ENCODE data around the gene LRIG1.
A peak's percentile ranks its signal among the peaks of the same experiment; 100 is the strongest.

LRIG1 gene

DNA sequence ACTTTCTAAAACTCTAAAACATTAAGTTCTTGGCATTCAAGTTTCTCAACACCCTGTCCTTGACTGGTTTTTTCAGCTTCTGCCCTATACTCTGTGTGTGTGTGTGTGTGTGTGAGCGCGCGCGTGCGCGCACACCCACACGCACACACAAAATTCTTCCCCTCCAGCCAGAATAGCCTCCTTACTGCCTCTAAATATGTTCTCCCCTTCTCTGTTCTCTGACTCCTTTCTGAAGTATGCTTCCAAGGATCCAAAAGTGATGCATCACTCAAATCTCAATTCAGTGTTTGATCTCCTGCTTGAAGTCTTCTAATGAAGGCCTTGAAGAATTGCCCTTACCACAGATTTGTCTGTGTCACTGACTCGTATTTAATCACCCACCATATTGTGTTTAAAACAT is 150.2 kb downstream of the LRIG1 start:
- Histone ChIP-seq H3K4me3 (ENCODE audit: low read depth in 1 of 2, low read length in 2 of 2) (no peak overlapping the region), H3K9me3 (ENCODE audit: low read length) (no peaks in the 10 kb centered on the region), H3K27ac (ENCODE audit: low read depth, low read length) (no peak overlapping the region), H3K4me1 (ENCODE audit: insufficient read depth, low read length) (peaks cover 19% of the 10 kb centered on the region), H3K36me3 (ENCODE audit: insufficient read depth, low read length) (no peaks in the 10 kb centered on the region), H3K27me3 (ENCODE audit: control insufficient read depth in 1 of 2, insufficient read depth in 2 of 2, low read length in 2 of 2) (no peaks in the 10 kb centered on the region), H3K9ac (ENCODE audit: low read length) (no peak overlapping the region)

GRCh38 chr3:66348704-66349103 is 152.1 kb downstream of the LRIG1 start:
- Histone ChIP-seq H3K4me3 (ENCODE audit: low read depth in 1 of 2, low read length in 2 of 2) (no peak overlapping the region), H3K36me3 (ENCODE audit: insufficient read depth, low read length) (no peaks in the 10 kb centered on the region), H3K4me1 (ENCODE audit: insufficient read depth, low read length) (peaks cover 26% of the 10 kb centered on the region), H3K9me3 (ENCODE audit: low read length) (no peaks in the 10 kb centered on the region), H3K9ac (ENCODE audit: low read length) (no peak overlapping the region), H3K27ac (ENCODE audit: low read depth, low read length) (no peak overlapping the region), H3K27me3 (ENCODE audit: control insufficient read depth in 1 of 2, insufficient read depth in 2 of 2, low read length in 2 of 2) (no peaks in the 10 kb centered on the region)

DNA sequence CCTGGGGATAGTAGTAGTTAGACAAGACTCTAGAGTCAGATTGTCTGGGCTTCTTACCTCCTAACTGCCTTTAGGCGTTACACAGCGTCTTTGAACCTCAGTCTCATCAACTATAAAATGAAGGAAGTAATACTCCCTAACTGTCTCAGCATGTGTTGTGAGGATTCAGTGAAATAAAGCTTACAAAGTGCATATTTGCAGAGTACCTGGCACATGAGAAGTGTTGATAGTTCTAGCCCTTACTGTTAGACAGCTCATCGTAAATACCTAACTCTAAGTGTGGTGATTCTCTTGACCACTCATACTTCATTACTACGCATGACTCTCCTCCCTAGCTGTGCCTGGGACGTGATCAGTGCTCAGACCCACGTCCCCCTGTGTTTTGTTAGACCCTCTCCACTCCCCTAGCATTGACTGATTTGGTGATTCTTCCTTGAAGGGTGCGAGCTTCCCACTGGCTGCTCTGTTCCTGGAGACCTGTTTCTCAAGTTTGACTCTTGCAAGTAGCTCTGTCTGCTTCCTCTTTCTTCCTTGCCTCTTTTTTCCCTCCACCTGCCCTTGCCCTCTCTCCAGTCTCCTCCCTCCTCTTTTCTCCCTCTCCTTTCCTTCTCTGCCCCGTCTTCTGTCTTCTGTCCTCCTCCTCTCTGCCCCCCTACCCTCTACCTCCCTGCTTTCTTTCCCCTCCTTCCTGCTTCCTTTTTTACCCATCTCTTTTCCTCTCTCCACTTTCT is 155.8 kb downstream of the LRIG1 start:
- peak overlapping the region in 1 of 2 donors; percentile 11 for H3K4me3 ChIP-seq (ENCODE audit: low read depth in 1 of 2, low read length in 2 of 2)
- H3K9me3 ChIP-seq (ENCODE audit: low read length), result no peaks in the 10 kb centered on the region
- H3K27ac ChIP-seq (ENCODE audit: low read depth, low read length), result no peak overlapping the region
- H3K27me3 ChIP-seq (ENCODE audit: control insufficient read depth in 1 of 2, insufficient read depth in 2 of 2, low read length in 2 of 2), result no peaks in the 10 kb centered on the region
- H3K36me3 ChIP-seq (ENCODE audit: insufficient read depth, low read length), result no peaks in the 10 kb centered on the region
- H3K4me1 ChIP-seq (ENCODE audit: insufficient read depth, low read length), result peaks cover 26% of the 10 kb centered on the region
- H3K9ac ChIP-seq (ENCODE audit: low read length), result no peak overlapping the region

DNA sequence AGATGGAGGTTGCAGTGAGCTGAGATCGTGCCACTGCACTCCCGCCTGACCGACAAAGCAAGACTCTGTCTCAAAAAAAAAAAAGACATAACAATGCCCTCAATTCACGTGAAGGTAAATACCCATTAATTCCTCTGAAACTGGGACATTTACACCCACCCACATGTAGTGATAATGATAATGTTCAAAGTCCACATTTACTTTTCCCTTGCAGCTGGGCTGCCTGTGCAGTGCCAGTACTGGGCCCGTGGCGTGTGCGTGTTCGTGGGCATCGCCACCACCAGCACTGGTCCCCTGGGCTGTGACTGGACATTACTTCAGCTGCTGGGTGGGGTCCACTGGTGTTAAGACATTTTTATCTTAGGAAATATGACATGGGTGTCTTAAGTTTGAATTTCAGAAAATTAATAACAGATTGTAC is 156.4 kb downstream of the LRIG1 start:
- Histone ChIP-seq H3K4me1 (ENCODE audit: insufficient read depth, low read length) (peaks cover 26% of the 10 kb centered on the region), H3K9ac (ENCODE audit: low read length) (no peak overlapping the region), H3K36me3 (ENCODE audit: insufficient read depth, low read length) (no peaks in the 10 kb centered on the region), H3K9me3 (ENCODE audit: low read length) (no peaks in the 10 kb centered on the region), H3K4me3 (ENCODE audit: low read depth in 1 of 2, low read length in 2 of 2) (no peak overlapping the region), H3K27ac (ENCODE audit: low read depth, low read length) (no peak overlapping the region), H3K27me3 (ENCODE audit: control insufficient read depth in 1 of 2, insufficient read depth in 2 of 2, low read length in 2 of 2) (no peaks in the 10 kb centered on the region)

DNA sequence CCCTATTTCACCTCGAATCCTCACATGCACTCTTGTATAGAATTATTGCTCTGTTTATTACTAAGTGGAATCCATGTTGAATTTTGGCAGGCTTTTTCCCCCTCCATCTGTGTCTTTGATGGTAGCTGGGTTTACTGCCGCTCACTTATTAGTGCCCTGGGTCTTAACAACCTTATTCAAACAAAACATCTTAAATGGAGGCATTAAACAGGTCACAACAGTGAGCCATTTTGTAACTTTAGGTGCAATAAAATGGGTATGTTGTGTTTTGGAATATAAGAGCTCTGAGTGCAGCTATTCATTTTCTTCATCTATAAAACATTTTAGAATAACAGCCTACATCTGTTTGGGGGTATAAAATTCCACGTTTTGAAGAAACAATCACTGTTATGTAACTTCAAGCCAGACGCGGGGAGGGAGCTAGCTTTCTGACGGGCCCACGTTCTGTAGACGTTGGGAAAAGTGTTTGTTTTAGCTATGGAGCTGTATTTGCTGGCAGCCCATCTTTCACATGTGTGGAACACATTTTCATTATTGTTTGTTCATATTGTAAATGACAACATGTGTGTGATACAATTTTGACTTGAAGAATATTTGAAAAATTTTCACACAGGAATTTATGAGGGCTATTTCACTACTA is 158.0 kb downstream of the LRIG1 start:
- no peaks in the 10 kb centered on the region for H3K27me3 ChIP-seq (ENCODE audit: control insufficient read depth in 1 of 2, insufficient read depth in 2 of 2, low read length in 2 of 2)
- H3K9ac ChIP-seq (ENCODE audit: low read length), result no peak overlapping the region
- no peaks in the 10 kb centered on the region for H3K9me3 ChIP-seq (ENCODE audit: low read length)
- no peak overlapping the region for H3K4me3 ChIP-seq (ENCODE audit: low read depth in 1 of 2, low read length in 2 of 2)
- no peak overlapping the region for H3K27ac ChIP-seq (ENCODE audit: low read depth, low read length)
- no peaks in the 10 kb centered on the region for H3K36me3 ChIP-seq (ENCODE audit: insufficient read depth, low read length)
- H3K4me1 ChIP-seq (ENCODE audit: insufficient read depth, low read length), result peaks cover 26% of the 10 kb centered on the region

DNA sequence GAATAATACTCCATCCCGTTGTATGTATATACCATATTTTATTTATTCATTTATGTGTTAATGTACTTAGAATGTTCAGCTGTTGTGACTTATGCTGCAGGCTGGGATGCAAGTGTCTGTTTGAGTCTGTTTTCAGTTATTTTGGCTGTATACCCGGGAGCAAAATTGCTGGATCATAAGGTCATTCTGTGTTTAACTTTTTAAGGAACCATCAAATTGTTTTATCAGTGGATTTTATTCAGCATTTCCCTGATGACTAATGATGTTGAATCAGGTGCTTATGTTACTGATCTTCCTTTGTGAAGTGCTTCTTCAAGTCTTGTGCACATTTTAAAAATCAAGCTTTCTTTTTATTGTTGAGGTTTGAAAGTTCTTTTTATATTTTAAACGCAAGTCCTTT is 161.9 kb downstream of the LRIG1 start:
- no peak overlapping the region for H3K27ac ChIP-seq (ENCODE audit: low read depth, low read length)
- H3K4me3 ChIP-seq (ENCODE audit: low read depth in 1 of 2, low read length in 2 of 2), result no peak overlapping the region
- H3K9me3 ChIP-seq (ENCODE audit: low read length), result no peaks in the 10 kb centered on the region
- no peaks in the 10 kb centered on the region for H3K27me3 ChIP-seq (ENCODE audit: control insufficient read depth in 1 of 2, insufficient read depth in 2 of 2, low read length in 2 of 2)
- H3K4me1 ChIP-seq (ENCODE audit: insufficient read depth, low read length), result peaks cover 9% of the 10 kb centered on the region
- no peaks in the 10 kb centered on the region for H3K36me3 ChIP-seq (ENCODE audit: insufficient read depth, low read length)
- H3K9ac ChIP-seq (ENCODE audit: low read length), result no peak overlapping the region

DNA sequence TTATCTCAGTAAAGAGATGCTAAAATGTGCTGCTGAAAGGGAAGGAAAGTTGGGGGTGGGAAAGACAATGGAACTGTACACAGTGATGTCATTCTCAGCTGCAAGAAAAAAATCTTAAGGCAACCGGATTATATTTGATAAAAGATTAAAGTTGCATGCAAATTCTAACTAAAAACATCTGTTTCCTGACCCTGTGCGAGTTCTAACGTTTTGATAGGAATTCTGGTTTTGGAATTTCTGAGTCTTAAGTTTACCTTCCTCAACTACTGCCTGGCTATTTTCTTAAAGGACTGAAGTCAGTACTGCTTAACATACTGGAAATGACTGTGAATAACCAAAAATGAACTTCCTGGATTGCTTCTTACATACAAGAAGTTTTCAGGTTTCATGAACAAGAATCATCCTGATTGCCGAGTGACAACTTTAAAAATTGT is 164.5 kb downstream of the LRIG1 start:
- H3K9me3 ChIP-seq (ENCODE audit: low read length), result no peaks in the 10 kb centered on the region
- no peaks in the 10 kb centered on the region for H3K4me1 ChIP-seq (ENCODE audit: insufficient read depth, low read length)
- no peak overlapping the region for H3K9ac ChIP-seq (ENCODE audit: low read length)
- H3K27ac ChIP-seq (ENCODE audit: low read depth, low read length), result no peak overlapping the region
- no peak overlapping the region for H3K4me3 ChIP-seq (ENCODE audit: low read depth in 1 of 2, low read length in 2 of 2)
- H3K36me3 ChIP-seq (ENCODE audit: insufficient read depth, low read length), result no peaks in the 10 kb centered on the region
- H3K27me3 ChIP-seq (ENCODE audit: control insufficient read depth in 1 of 2, insufficient read depth in 2 of 2, low read length in 2 of 2), result no peaks in the 10 kb centered on the region

GRCh38 chr3:66335671-66336070 is 165.2 kb downstream of the LRIG1 start:
- H3K4me3 ChIP-seq (ENCODE audit: low read depth in 1 of 2, low read length in 2 of 2), result no peak overlapping the region
- H3K36me3 ChIP-seq (ENCODE audit: insufficient read depth, low read length), result no peaks in the 10 kb centered on the region
- H3K9me3 ChIP-seq (ENCODE audit: low read length), result no peaks in the 10 kb centered on the region
- H3K4me1 ChIP-seq (ENCODE audit: insufficient read depth, low read length), result no peaks in the 10 kb centered on the region
- H3K27ac ChIP-seq (ENCODE audit: low read depth, low read length), result no peak overlapping the region
- no peaks in the 10 kb centered on the region for H3K27me3 ChIP-seq (ENCODE audit: control insufficient read depth in 1 of 2, insufficient read depth in 2 of 2, low read length in 2 of 2)
- no peak overlapping the region for H3K9ac ChIP-seq (ENCODE audit: low read length)

Data from muscle layer of colon (tissue), 2 donors.